GM20000 (cell line): Measurements from ENCODE around the gene VPS51.

Experiments
- DNase-seq: peaks from one replicate; pipeline ENCODE4 v3.0.0; 2012; ENCODE audit warnings: low spot score
- TF ChIP-seq, protein P1 (sequence below): IDR thresholded peaks from 2 replicates; pipeline ENCODE4 v1.5.1; 2012; ENCODE audit warnings: mild to moderate bottlenecking, control low read depth; ENCODE audit errors: extremely low read depth, missing control alignments

The VPS51 gene

DNA sequence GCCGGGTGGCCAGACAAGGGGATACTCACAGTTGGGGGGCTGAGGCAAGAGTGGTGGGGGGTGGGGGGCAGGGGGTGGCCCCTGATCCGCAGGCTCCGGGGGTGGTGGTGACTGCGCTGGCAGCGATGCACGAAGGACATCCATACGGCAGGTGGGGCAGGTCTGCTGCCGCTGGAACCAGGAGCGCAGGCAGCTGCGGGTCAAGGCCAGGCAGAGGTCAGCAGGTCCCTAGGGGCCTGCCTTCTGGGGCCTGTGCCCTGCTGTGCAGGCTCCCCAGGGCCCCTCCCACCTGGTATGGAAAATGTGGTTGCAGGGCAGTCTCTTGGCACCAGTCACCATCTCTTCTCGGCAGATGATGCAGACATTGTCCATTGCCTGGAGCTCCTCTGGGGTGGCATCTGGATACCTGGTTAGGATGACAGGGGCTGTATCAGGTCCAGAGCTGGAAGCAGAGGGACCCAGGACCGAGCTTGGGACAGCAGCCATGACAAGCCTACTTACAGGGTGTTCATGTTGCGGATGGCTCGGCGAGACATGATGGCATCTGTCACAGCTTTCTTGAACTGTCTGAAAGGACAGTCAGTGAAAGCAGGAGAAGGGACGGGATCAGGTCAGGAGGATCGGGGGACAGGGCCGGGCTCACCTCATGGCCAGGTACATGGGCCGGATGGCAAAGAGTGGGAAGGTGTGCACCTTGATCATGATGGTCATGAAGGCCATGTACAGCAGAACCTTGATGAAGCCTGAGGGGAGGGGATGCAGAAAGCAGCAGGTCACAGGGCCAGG is 34.8 kb downstream of the VPS51 start:
- TF ChIP-seq, protein P1, sequence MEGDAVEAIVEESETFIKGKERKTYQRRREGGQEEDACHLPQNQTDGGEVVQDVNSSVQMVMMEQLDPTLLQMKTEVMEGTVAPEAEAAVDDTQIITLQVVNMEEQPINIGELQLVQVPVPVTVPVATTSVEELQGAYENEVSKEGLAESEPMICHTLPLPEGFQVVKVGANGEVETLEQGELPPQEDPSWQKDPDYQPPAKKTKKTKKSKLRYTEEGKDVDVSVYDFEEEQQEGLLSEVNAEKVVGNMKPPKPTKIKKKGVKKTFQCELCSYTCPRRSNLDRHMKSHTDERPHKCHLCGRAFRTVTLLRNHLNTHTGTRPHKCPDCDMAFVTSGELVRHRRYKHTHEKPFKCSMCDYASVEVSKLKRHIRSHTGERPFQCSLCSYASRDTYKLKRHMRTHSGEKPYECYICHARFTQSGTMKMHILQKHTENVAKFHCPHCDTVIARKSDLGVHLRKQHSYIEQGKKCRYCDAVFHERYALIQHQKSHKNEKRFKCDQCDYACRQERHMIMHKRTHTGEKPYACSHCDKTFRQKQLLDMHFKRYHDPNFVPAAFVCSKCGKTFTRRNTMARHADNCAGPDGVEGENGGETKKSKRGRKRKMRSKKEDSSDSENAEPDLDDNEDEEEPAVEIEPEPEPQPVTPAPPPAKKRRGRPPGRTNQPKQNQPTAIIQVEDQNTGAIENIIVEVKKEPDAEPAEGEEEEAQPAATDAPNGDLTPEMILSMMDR: no peak
- no peak for DNase-seq

DNA sequence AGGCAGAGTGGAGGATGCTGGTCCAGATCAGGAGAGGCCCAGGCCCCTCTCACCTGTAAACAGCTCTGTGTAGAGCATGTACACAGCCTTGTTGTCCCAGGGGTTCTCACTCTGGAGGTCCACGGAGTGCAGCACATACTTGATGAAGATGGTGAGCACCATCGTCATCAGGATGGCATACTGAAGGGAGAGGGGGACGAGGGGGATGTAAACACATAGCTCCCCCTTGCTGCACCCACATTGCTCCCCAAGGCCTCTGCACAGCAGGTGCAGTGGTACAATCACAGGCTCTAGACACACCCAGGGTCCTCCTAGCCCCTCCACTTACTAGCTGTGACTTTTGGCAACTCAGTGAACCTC is 35.4 kb downstream of the VPS51 start:
- TF ChIP-seq, protein P1: no peak
- DNase-seq: no peak

DNA sequence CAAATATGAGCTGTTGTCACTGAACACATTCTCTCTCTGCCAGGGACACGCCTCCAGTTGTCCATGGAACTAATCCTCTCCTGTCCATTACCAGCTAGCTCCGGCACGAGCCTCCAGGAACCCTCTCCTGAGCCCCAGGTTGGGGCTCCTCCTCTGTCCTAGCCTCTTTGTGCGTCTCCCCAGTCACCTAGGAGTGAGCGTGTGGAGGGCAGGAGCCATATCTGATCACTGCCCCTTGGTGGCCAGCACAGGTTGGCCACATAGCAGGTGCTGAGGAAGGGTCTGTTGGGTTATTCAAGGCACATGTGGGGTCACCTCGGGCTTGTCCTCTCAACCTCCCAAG is 35.9 kb downstream of the VPS51 start:
- TF ChIP-seq, protein P1: no peak
- no peak for DNase-seq

DNA sequence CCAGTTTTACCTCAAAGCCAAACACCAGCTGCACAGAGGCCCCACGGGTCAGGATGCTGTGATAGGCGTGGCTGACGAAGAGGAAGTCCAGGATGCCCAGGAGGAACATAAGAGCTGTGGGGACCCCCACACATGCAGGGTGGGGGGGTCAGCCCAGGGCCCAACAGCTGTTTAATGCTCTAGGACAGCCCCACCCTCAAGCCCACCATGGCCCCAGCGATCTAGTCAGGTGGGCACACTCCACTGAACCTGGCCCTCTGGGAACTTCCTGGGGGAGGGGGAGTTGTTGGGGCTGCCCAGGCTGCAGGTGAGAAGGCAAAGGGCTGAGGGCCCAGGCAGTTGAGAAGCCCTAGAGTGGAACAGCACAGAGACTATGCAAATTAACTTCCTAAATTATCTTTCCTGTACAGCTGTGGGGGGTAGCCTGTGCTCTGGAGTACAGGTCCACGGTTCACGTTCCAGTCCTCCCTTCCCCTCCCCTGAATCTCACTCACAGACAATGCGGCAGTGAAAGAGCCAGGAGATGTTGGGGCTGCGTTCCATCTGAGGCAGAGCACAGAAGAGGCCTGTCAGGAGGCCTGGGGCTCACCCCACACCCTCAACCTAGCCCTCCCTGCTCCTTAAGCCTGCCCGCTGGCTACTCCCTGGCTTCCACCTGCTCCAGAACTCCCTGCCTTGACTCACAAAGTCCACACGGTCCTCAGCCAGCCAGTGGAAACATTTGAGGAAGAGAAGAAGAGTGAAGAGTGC is 36.4 kb downstream of the VPS51 start:
- DNase-seq: peak; percentile 68
- TF ChIP-seq, protein P1: no peak

DNA sequence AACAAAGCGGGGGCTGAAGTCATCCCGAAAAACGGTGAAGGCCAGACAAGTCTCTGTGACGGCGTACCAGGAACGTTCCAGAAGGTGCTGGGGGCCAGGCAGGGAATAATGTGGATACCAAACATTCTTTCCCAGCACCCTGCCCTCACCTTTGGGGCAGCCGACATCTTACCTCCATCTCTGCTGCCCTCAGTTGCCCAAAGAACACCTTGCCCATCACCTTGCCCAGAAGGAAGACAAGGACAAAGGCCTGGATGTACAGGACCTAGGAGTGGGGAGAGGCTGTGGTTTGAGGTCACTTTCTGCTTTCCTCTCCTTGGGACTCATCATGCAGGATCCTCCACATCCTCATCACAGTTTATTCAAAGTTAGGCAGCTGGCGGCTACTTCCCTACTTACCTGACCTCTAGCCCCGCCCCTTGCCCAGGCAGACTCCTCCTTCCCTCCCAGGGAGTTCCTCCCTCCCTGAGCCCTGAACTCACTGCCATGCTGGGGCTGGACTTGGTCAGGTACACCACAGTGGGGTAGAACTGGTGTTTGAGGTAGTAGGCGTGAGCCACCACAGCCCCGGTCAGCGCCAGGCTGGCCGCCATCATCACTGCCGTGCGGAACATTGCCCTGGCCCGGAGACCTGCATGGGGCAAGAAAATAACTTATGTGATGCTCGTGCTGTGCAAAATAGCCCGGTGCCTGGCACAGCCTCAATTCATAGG is 37.1 kb downstream of the VPS51 start:
- DNase-seq: peak; percentile 73
- TF ChIP-seq, protein P1: no peak

DNA sequence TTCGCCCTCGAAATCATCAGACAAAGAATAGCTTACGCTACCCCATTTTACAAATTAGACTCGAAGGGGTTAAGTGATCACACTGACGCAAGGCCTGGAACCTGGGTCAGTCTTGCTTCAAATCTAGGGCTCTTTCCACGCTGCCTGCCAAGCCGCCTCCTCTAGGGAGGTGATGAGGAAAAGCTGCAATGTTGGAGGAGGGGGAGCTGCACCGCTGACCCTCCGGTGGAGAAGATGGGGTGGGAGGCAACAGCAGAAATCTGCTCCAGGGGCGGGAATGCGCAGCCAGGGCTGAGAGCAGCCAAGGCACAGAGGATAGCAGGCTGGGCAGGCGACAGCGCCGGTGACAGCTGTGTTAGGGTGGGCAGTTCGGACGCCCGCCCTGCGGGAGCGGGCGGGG is 37.7 kb downstream of the VPS51 start:
- DNase-seq: no peak
- TF ChIP-seq, protein P1: no peak

DNA sequence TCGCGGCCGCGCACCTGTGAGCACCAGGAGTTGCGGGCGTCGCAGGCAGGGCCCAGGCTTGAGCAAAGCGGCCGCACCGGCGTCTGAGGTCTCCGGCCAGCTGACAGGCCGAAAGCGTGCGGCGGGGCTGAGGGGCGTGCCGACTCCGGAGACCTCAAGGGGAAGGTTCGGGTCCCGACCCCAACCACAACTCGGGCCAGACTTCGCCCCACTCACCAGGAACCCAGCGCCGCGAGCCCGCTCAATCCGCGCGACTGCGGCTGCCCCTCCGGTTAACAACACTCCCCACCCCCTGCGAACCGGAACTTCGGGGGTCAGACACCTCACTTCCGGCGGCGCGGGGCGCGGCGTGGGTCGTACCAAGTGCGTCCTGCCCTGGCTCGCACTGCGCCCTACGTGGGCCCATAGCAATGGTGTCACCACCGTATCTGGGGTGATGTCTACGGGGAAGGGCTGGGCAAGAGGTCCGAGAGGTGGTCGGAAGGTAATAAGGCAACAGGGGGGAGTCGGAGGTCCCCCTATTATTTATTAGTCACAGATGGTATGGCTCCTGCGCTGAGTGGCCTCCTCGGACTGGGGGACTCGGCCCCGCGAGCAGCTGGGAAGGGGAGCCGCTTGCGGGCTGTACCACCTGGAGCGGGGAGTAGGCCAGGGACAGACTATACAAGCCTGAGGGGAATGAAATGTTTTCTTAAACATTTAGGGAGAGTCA is 38.4 kb downstream of the VPS51 start, which contains the start of gene SYVN1:
Gene SYVN1, minus strand, starts transcription at position 280 of the 712 bp plus-strand sequence. CDS start 918 bp downstream, outside the sequence.
- TF ChIP-seq, protein P1: no peak
- peak; percentile 90 for DNase-seq
